MCF 10A (cell line): ENCODE data around the gene ATR. TPM values are rescaled to one million over a fixed set of nuclear protein-coding genes. Genes with fewer than 3 reads are reported as not detected.

Source experiments
- BruUV-seq: library from RNA; stranded (reverse); fragments of 400-500 nt; replicated peaks from 2 replicates; lab custom pipeline; 2021; lab: Mats Ljungman, UMichigan
- CTCF ChIA-PET: fragments of 300-600 bp; sonication (Branson Sonifier 250); formaldehyde crosslinking; extraction: SDS; loops from one replicate; lab custom pipeline; 2021; ENCODE audit warnings: antibody characterized with exemption, inconsistent platforms; lab: Yijun Ruan, JAX
- POLR2A ChIA-PET: fragments of 300-600, 350-650 bp; sonication (Branson Sonifier 250); formaldehyde crosslinking; extraction: SDS; loops from one replicate; lab custom pipeline; 2020; ENCODE audit warnings: antibody characterized with exemption, inconsistent platforms; lab: Yijun Ruan, JAX
- DNase-seq: peaks from one replicate; pipeline ENCODE4 v3.0.0-alpha.2; 2018; ENCODE audit not compliant: unreplicated experiment
- H3K27ac Mint-ChIP-seq: one replicate; pipeline ENCODE4 v1.8.0; 2022; ENCODE audit warnings: mild to moderate bottlenecking, low read depth, mixed read lengths; ENCODE audit not compliant: unreplicated experiment
- H3K27me3 Mint-ChIP-seq: one replicate; pipeline ENCODE4 v1.8.0; 2022; ENCODE audit warnings: mixed read lengths; ENCODE audit not compliant: insufficient read depth, unreplicated experiment
- H3K36me3 Mint-ChIP-seq: one replicate; pipeline ENCODE4 v1.8.0; 2022; ENCODE audit warnings: mild to moderate bottlenecking, moderate library complexity, mixed read lengths; ENCODE audit not compliant: insufficient read depth, unreplicated experiment
- H3K4me1 Mint-ChIP-seq: one replicate; pipeline ENCODE4 v1.8.0; 2022; ENCODE audit warnings: mixed read lengths; ENCODE audit not compliant: insufficient read depth, unreplicated experiment
- H3K4me3 Mint-ChIP-seq: one replicate; pipeline ENCODE4 v1.8.0; 2022; ENCODE audit warnings: mild to moderate bottlenecking, moderate library complexity, mixed read lengths; ENCODE audit not compliant: unreplicated experiment
- H3K9me3 Mint-ChIP-seq: one replicate; pipeline ENCODE4 v1.8.0; 2022; ENCODE audit warnings: mixed read lengths; ENCODE audit not compliant: unreplicated experiment
- intact Hi-C: fragments of 100-400 bp; cut with micrococcal nuclease; formaldehyde crosslinking; loops from 2 replicates; pipeline ENCODE4 v1.14.1; 2022
- total RNA-seq: library from RNA; stranded (reverse); gene quantifications from 2 replicates; pipeline ENCODE4 v1.2.3, GENCODE V29; 2022
- TF ChIP-seq, protein P1 (sequence below): fragments of 200-600 bp; IDR thresholded peaks from one replicate; pipeline ENCODE4 v1.8.0; 2022; ENCODE audit warnings: antibody characterized with exemption, mild to moderate bottlenecking; ENCODE audit not compliant: unreplicated experiment

Gene ATR
- total RNA-seq, 1 experiment from 2014 or later: 30.2 TPM

GRCh38 chr3:142509079-142509478 lies 69.5 kb downstream of the ATR start:
- Mint-ChIP-seq H3K4me1 (peaks cover 5% of the 10 kb centered on the region), H3K36me3 (peaks cover 57% of the 10 kb centered on the region), H3K4me3 (no peak overlapping the region), H3K27me3 (no peaks in the 10 kb centered on the region), H3K9me3 (no peaks in the 10 kb centered on the region), H3K27ac (no peak overlapping the region)
- CTCF ChIA-PET: no interaction called here
- TF ChIP-seq, protein P1, sequence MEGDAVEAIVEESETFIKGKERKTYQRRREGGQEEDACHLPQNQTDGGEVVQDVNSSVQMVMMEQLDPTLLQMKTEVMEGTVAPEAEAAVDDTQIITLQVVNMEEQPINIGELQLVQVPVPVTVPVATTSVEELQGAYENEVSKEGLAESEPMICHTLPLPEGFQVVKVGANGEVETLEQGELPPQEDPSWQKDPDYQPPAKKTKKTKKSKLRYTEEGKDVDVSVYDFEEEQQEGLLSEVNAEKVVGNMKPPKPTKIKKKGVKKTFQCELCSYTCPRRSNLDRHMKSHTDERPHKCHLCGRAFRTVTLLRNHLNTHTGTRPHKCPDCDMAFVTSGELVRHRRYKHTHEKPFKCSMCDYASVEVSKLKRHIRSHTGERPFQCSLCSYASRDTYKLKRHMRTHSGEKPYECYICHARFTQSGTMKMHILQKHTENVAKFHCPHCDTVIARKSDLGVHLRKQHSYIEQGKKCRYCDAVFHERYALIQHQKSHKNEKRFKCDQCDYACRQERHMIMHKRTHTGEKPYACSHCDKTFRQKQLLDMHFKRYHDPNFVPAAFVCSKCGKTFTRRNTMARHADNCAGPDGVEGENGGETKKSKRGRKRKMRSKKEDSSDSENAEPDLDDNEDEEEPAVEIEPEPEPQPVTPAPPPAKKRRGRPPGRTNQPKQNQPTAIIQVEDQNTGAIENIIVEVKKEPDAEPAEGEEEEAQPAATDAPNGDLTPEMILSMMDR: no peak
- POLR2A ChIA-PET: interaction anchor here (1.2 kb wide), 1 partner anchor 11 kb away, joined by 4 read pairs; no protein-coding TSS in a partner anchor
- intact Hi-C loops: no loop called here
- no TSS peak for BruUV-seq
- DNase-seq: no peak

GRCh38 chr3:142507241-142507640 lies 71.3 kb downstream of the ATR start:
- Mint-ChIP-seq H3K4me3 (no peak overlapping the region), H3K36me3 (peaks cover 46% of the 10 kb centered on the region), H3K27me3 (no peaks in the 10 kb centered on the region), H3K9me3 (no peaks in the 10 kb centered on the region), H3K27ac (no peak overlapping the region), H3K4me1 (peaks cover 5% of the 10 kb centered on the region)
- no peak for DNase-seq
- intact Hi-C loops: no loop called here
- TF ChIP-seq, protein P1: no peak
- ChIA-PET POLR2A (interaction anchor here (0.5 to 1.2 kb wide), 3 partner anchors 11 to 501 kb away, joined by 3 to 5 read pairs (median 3); no protein-coding TSS in a partner anchor), CTCF (no interaction called here)
- no TSS peak for BruUV-seq

- DNase-seq: no peak
- Mint-ChIP-seq H3K4me3 (no peak overlapping the region), H3K9me3 (no peaks in the 10 kb centered on the region), H3K27ac (no peak overlapping the region), H3K36me3 (peaks cover 59% of the 10 kb centered on the region), H3K27me3 (no peaks in the 10 kb centered on the region), H3K4me1 (peaks cover 20% of the 10 kb centered on the region)
- no TSS peak for BruUV-seq
- ChIA-PET POLR2A (interaction anchor here (0.6 to 1.3 kb wide), 3 partner anchors 11 to 65 kb away, joined by 3 read pairs; no protein-coding TSS in a partner anchor), CTCF (no interaction called here)
- TF ChIP-seq, protein P1: no peak
- intact Hi-C loops: no loop called here
Measured at GRCh38 chr3:142502187-142502985, 76.1 kb downstream of the ATR start.
